DMS53 treated with DMSO at 0.1 percent for 48 hours (cell line): ENCODE results near the gene PLEKHA4.

ENCODE experiments used
- DNase-seq: peaks from one replicate; lab custom pipeline; 2025; ENCODE audit not compliant: unreplicated experiment; lab: John Stamatoyannopoulos, UW

PLEKHA4 gene

GRCh38 chr19:48830965-48831364 is 37.5 kb downstream of the PLEKHA4 start:
- DNase-seq: no peak

GRCh38 chr19:48830088-48830487 is 38.3 kb downstream of the PLEKHA4 start:
- no peak for DNase-seq

- peak; percentile 45 for DNase-seq
Observed at GRCh38 chr19:48826606-48827020, 41.8 kb downstream of the PLEKHA4 start.

GRCh38 chr19:48822514-48822913 is 45.9 kb downstream of the PLEKHA4 start:
- DNase-seq: no peak

- DNase-seq: no peak
Observed at GRCh38 chr19:48821633-48822032, 46.8 kb downstream of the PLEKHA4 start.

GRCh38 chr19:48819366-48819816 is 49.0 kb downstream of the PLEKHA4 start:
- DNase-seq: peak; percentile 64

GRCh38 chr19:48818234-48818820 is 50.1 kb downstream of the PLEKHA4 start:
- DNase-seq: peak; percentile 99

GRCh38 chr19:48817585-48818124 is 50.8 kb downstream of the PLEKHA4 start:
- no peak for DNase-seq

GRCh38 chr19:48815870-48816501 is 52.4 kb downstream of the PLEKHA4 start:
- DNase-seq: peak; percentile 84

GRCh38 chr19:48814895-48815294 is 53.5 kb downstream of the PLEKHA4 start:
- no peak for DNase-seq

- no peak for DNase-seq
Observed at GRCh38 chr19:48813123-48813913, 55.1 kb downstream of the PLEKHA4 start.

- DNase-seq: peak; percentile 85
Observed at GRCh38 chr19:48812094-48812929, 56.1 kb downstream of the PLEKHA4 start.

- DNase-seq: no peak
Observed at GRCh38 chr19:48810151-48810550, 58.3 kb downstream of the PLEKHA4 start.

GRCh38 chr19:48807590-48808308 is 60.7 kb downstream of the PLEKHA4 start:
- DNase-seq: no peak

- no peak for DNase-seq
Observed at GRCh38 chr19:48806818-48807589, 61.4 kb downstream of the PLEKHA4 start.

- no peak for DNase-seq
Observed at GRCh38 chr19:48806518-48806817, 61.9 kb downstream of the PLEKHA4 start.

GRCh38 chr19:48805452-48805851 is 63.0 kb downstream of the PLEKHA4 start:
- no peak for DNase-seq

GRCh38 chr19:48804496-48804895 is 63.9 kb downstream of the PLEKHA4 start:
- no peak for DNase-seq

- no peak for DNase-seq
Observed at GRCh38 chr19:48802623-48803022, 65.8 kb downstream of the PLEKHA4 start.
